GM10847 (cell line): ENCODE measurements around the gene ASPN.

Experiments used
- POLR2A ChIP-seq: IDR thresholded peaks from 2 replicates; pipeline ENCODE4 v1.6.1; 2011; ENCODE audit not compliant: insufficient read length; ENCODE audit errors: extremely low read depth

The ASPN gene

DNA sequence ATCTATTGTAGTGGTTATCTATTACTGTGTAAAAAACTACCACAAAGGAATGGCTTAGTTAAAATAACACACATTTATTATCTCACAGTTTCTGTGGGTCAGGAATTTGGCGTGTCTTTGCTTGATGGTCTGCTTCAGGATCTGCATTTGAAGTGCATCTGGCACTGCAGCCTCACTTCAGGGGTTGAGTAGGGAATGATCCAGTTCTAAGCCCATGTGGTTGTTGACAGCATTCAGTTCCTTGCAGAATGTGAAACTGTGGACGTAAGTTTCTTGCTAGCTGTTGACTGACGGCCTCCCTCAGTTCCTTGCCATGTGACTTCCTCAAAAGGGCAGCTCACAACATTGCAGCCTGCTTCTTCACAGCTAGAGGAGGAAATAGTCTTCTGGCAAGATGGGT lies 75.8 kb downstream of the ASPN start:
- TF ChIP-seq POLR2A: no peak
